ENCODE results near the gene STON1. TPM values are rescaled to one million over a fixed set of nuclear protein-coding genes. Genes with fewer than 3 reads are reported as not detected.

Gene STON1
- total RNA-seq, 1 experiment from 2014 or later: 1.7 TPM

DNA sequence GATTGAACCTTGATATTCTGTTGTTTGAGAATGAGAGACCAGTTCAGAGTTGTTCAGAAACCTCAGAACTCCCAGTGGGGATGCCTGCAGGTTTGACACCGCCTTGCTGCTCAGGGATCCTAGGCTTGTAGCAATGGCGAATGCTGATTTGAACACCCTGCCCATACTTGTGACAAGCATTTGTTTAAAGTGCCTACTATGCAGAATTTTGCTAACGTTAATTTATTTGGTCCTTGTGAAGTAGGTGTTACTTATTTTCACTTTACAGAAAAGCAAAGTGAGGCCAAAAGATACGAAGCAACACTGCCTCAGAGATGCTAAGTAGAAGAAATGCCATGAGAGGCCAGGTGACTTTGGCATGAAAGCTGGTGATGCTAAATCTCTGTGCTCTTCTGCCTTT lies 32.3 kb downstream of the STON1 start:
- TF ChIP-seq EZH2 (IDR thresholded peaks at IDR 0.05; ENCODE audit: low read depth): no peak
- TF ChIP-seq, protein P1, sequence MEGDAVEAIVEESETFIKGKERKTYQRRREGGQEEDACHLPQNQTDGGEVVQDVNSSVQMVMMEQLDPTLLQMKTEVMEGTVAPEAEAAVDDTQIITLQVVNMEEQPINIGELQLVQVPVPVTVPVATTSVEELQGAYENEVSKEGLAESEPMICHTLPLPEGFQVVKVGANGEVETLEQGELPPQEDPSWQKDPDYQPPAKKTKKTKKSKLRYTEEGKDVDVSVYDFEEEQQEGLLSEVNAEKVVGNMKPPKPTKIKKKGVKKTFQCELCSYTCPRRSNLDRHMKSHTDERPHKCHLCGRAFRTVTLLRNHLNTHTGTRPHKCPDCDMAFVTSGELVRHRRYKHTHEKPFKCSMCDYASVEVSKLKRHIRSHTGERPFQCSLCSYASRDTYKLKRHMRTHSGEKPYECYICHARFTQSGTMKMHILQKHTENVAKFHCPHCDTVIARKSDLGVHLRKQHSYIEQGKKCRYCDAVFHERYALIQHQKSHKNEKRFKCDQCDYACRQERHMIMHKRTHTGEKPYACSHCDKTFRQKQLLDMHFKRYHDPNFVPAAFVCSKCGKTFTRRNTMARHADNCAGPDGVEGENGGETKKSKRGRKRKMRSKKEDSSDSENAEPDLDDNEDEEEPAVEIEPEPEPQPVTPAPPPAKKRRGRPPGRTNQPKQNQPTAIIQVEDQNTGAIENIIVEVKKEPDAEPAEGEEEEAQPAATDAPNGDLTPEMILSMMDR (conservative IDR thresholded peaks at IDR 0.05): no peak
- Histone ChIP-seq H3K27me3 (ENCODE audit: insufficient read depth, low read depth) (no peaks in the 10 kb centered on the region), H3K4me1 (replicated peaks; ENCODE audit: insufficient read depth) (no peaks in the 10 kb centered on the region), H3K4me3 (no peak overlapping the region), H3F3A (ENCODE audit: insufficient read depth, low read depth) (no peaks in the 10 kb centered on the region), H3K4me2 (no peak overlapping the region), H3K79me2 (ENCODE audit: low read depth) (no peaks in the 10 kb centered on the region), H3K27ac (no peak overlapping the region), H3K9me2 (ENCODE audit: insufficient read depth) (no peaks in the 10 kb centered on the region), H4K20me1 (ENCODE audit: insufficient read depth) (no peaks in the 10 kb centered on the region), H2AFZ (no peak overlapping the region), H3K9me3 (ENCODE audit: insufficient read depth, low read depth) (no peaks in the 10 kb centered on the region), H3K36me3 (ENCODE audit: low read depth) (no peaks in the 10 kb centered on the region)
- POLR2A ChIA-PET (ENCODE audit: unreplicated experiment): no interaction called here
- no peak for DNase-seq
- BruUV-seq (replicated peaks): no TSS peak
- CTCF ChIA-PET: no interaction called here
- intact Hi-C loops (cut with micrococcal nuclease; ENCODE audit: unreplicated experiment): no loop called here

DNA sequence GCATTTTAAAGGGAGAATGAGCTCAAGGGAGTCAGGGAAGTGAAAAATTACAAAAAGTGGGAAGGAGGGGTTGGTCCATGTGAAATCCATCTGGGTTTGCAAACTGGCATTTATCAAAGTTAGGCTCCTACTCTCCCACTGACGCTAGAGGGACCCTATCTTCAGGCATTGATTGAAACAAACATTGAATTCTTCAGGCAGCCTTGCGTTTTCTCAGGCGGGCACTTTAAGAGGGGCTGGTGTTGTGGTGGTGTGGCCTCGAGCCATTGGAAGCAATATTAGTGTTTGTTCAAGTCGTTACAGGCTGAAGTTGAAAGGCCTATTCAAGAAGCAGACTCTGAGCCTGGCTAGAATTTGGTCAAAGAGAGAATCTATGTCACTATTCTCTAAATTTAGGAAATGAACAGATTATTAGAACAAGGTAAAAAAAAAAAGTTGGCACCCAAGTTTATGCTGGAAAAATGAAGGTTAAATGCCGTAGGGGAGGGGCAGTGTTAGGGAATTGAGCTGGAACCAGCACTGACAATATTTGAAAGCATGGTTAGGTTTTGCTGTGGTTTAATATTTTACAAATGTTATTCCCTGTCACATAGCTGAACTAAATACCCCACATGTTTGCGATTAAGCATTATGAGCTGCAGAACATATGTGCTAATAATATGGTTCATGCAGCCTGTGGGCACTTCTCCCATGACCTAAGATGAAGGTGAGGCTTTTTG lies 36.8 kb downstream of the STON1 start:
- Histone ChIP-seq H3K79me2 (ENCODE audit: low read depth) (no peaks in the 10 kb centered on the region), H3K4me2 (no peak overlapping the region)
- CTCF ChIA-PET: interaction anchor here (0.5 kb wide), 1 partner anchor 1150 kb away, joined by 6 read pairs; no protein-coding TSS in a partner anchor

DNA sequence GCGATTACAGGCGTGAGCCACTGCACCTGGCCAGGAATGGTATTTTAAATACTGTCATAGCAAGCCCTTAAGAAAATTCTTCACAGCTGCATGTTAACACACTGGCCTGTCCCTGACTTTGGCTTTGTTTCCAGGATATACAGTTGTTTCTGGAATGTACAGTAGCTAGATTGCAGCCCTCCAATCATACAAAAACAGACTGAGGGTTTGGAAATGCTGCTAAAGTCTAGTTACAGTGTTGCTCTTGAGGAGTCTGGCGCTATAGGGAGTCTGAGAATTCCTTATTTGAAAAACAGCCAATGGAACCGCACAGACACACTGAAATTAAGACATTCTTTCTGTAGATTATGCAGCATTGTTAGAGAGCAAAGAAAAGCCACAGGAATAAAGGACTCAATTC lies 37.7 kb downstream of the STON1 start:
- no peaks in the 10 kb centered on the region for H3K79me2 ChIP-seq (ENCODE audit: low read depth)
- DNase-seq: no peak
- no peaks in the 10 kb centered on the region for H3K9me3 ChIP-seq (ENCODE audit: insufficient read depth, low read depth)
- no peaks in the 10 kb centered on the region for H4K20me1 ChIP-seq (ENCODE audit: insufficient read depth)
- no peaks in the 10 kb centered on the region for H3K27me3 ChIP-seq (ENCODE audit: insufficient read depth, low read depth)
- ChIA-PET CTCF (no interaction called here), POLR2A (ENCODE audit: unreplicated experiment) (no interaction called here)
- H3K9me2 ChIP-seq (ENCODE audit: insufficient read depth): no peaks in the 10 kb centered on the region
- no TSS peak for BruUV-seq (replicated peaks)
- no peaks in the 10 kb centered on the region for H3F3A ChIP-seq (ENCODE audit: insufficient read depth, low read depth)
- H3K4me2 ChIP-seq: no peak overlapping the region
- H3K4me3 ChIP-seq: no peak overlapping the region
- no peak overlapping the region for H3K27ac ChIP-seq
- intact Hi-C loops (cut with micrococcal nuclease; ENCODE audit: unreplicated experiment): no loop called here
- H3K4me1 ChIP-seq (replicated peaks; ENCODE audit: insufficient read depth): no peaks in the 10 kb centered on the region
- no peak for TF ChIP-seq EZH2 (IDR thresholded peaks at IDR 0.05; ENCODE audit: low read depth)
- TF ChIP-seq, protein P1 (conservative IDR thresholded peaks at IDR 0.05): no peak
- no peaks in the 10 kb centered on the region for H3K36me3 ChIP-seq (ENCODE audit: low read depth)
- no peak overlapping the region for H2AFZ ChIP-seq

More for the DNA sequence above, 36.8 kb downstream of the STON1 start:
- Histone ChIP-seq H3K9me2 (ENCODE audit: insufficient read depth) (no peaks in the 10 kb centered on the region), H3K9me3 (ENCODE audit: insufficient read depth, low read depth) (no peaks in the 10 kb centered on the region), H3K4me3 (no peak overlapping the region), H4K20me1 (ENCODE audit: insufficient read depth) (no peaks in the 10 kb centered on the region), H2AFZ (no peak overlapping the region), H3K27ac (no peak overlapping the region), H3K27me3 (ENCODE audit: insufficient read depth, low read depth) (no peaks in the 10 kb centered on the region), H3K4me1 (replicated peaks; ENCODE audit: insufficient read depth) (no peaks in the 10 kb centered on the region), H3K36me3 (ENCODE audit: low read depth) (no peaks in the 10 kb centered on the region), H3F3A (ENCODE audit: insufficient read depth, low read depth) (no peaks in the 10 kb centered on the region)
- POLR2A ChIA-PET (ENCODE audit: unreplicated experiment): no interaction called here
- intact Hi-C loops (cut with micrococcal nuclease; ENCODE audit: unreplicated experiment): no loop called here
- BruUV-seq (replicated peaks): no TSS peak
- no peak for DNase-seq
- no peak for TF ChIP-seq EZH2 (IDR thresholded peaks at IDR 0.05; ENCODE audit: low read depth)
- TF ChIP-seq, protein P1 (conservative IDR thresholded peaks at IDR 0.05): peak; percentile 29; the same call in 1 of the 2 replicates
